Muscle of leg (tissue), 11 donors: ENCODE data around the gene PLXNA4. TPM values are rescaled to one million over a fixed set of nuclear protein-coding genes. Genes with fewer than 3 reads are reported as not detected.
"Not testable (repeated sequence)": the region's sequence is repeated elsewhere in the genome, so short reads cannot be mapped to it uniquely, and the experiment has no call there.

ENCODE experiments used
- DNase-seq: peaks from one replicate; pipeline ENCODE4 v3.0.0; 2013
- H3K27ac ChIP-seq: one replicate; pipeline ENCODE4 v1.5.1; 2013; ENCODE audit warnings: mild to moderate bottlenecking, low read length, control low read depth
- H3K27me3 ChIP-seq: one replicate; pipeline ENCODE4 v1.6.1; 2013; ENCODE audit warnings: low read length; ENCODE audit not compliant: control insufficient read depth, insufficient read depth
- H3K36me3 ChIP-seq: one replicate; pipeline ENCODE4 v1.6.1; 2013; ENCODE audit warnings: low read length; ENCODE audit not compliant: control insufficient read depth, insufficient read depth
- H3K4me1 ChIP-seq: one replicate; pipeline ENCODE4 v1.6.1; 2013; ENCODE audit warnings: low read length; ENCODE audit not compliant: control insufficient read depth, insufficient read depth
- H3K4me3 ChIP-seq: one replicate; pipeline ENCODE4 v1.5.1; 2013; ENCODE audit warnings: low read length, control low read depth
- H3K9me3 ChIP-seq: replicated peaks from 2 replicates; pipeline ENCODE4 v1.6.1; 2013; ENCODE audit warnings: low read depth, low read length; ENCODE audit not compliant: control insufficient read depth
- WGBS: methylation state at CpG from one replicate; pipeline ENCODE4 v1.1.5; 2013; ENCODE audit warnings: missing lambda C conversion rate; ENCODE audit not compliant: insufficient coverage; 5-methylcytosine and 5-hydroxymethylcytosine counted together
- polyA plus RNA-seq, 8 donors: library from polyadenylated mRNA; unstranded; fragments of 120-200 nt; gene quantifications; one replicate each; pipeline versions ENCODE4 v1.2.1 to v1.2.3, GENCODE V29; 2013; ENCODE audit warnings: inconsistent platforms in 1 of 8, low replicate concordance in 1 of 8; ENCODE audit not compliant: insufficient read length in 8 of 8, insufficient read depth in 1 of 8
- total RNA-seq: library from RNA; stranded (reverse); fragments of 120-200 nt; gene quantifications from one replicate; pipeline ENCODE4 v1.2.4, GENCODE V29; 2013

PLXNA4 gene
- total and polyA plus RNA-seq, 9 donors = 1.3 to 3.3 (median 2.1) TPM

DNA sequence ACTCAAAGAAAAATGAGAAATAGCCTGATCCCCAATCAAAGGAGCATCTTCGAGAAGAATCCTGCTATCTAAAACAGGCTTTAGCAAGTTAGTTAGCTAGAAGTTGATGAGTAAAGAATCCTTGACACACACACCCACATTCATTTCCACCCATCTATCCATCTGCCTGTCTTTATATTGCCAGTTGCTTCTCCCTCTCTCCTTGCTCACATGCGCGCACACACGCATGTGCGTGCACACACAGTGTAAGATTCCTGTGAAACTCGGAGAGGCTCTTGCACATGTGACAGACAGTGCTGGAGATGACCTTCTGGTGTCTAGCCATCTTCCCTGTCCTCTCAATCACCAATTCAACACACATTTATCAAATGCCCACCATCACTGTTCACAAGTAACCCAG is 393.3 kb downstream of the PLXNA4 start:
- Histone ChIP-seq H3K27me3 (no peaks in the 10 kb centered on the region), H3K4me3 (no peak overlapping the region), H3K27ac (no peak overlapping the region), H3K36me3 (no peaks in the 10 kb centered on the region), H3K4me1 (no peaks in the 10 kb centered on the region), H3K9me3 (peaks cover 8% of the 10 kb centered on the region)
- no peak for DNase-seq
- WGBS = 96% methylated on average over 5 of the region's 6 CpGs

DNA sequence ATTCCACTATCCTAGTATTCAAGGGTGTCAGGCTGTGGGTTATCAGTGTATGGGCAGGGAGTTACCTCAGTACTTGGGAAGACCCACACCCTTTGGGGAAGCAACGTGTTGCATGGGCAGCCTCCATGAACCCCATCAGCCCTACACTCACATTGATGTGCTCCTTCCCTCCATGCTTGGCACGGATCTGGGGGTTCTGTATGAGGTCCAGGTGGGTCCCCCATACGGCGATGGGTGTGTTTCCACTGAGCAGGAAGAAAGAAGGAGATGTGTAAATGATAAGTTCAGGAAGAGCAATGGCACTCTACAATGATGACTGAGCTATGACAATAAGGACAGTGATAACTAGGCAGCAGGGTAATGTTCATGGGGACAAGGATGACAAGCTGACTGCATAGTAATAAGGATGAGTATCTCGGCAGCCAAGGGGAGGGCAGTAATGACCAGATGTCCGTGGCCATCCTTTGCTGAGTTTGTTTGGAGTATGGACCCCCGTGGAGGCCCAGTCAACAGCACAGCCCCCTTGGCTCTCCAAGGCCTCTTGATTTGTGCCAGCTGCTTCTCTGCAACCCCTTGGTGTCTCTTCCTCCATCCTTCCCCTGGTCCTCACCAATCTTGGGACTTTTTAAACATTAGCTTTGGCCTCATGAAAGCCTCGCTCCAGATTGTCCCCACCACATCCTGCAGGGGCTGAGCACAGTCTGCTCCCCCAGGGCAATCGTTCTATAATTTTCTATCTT is 394.2 kb downstream of the PLXNA4 start:
- H3K9me3 ChIP-seq = peaks cover 4% of the 10 kb centered on the region
- H3K27ac ChIP-seq = no peak overlapping the region
- 87% methylated on average over 6 of the region's 9 CpGs for WGBS
- no peak overlapping the region for H3K4me3 ChIP-seq
- no peaks in the 10 kb centered on the region for H3K27me3 ChIP-seq
- no peak for DNase-seq
- no peaks in the 10 kb centered on the region for H3K36me3 ChIP-seq
- H3K4me1 ChIP-seq = no peaks in the 10 kb centered on the region

DNA sequence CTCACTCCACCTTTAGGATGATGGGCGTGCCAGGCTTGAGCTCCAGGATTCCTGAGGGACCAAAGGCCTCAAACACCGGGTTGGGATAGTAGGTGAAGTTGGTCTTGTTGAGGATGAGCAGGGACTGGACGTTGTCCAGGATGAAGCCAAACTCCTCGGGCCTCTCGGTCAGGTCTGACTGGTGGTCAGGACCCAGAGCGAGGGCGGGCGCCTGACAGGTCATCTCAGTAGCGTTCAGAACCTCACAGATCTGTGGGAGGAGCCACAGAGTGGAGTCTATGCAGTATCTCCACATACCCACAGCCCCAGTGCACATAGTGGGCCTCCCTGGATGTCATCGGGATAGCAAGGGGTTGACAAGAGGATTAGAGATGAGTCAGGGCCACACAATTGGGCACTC is 394.9 kb downstream of the PLXNA4 start:
- 100% methylated on average over 1 of the region's 10 CpGs for WGBS
- Histone ChIP-seq H3K36me3 (no peaks in the 10 kb centered on the region), H3K4me1 (no peaks in the 10 kb centered on the region), H3K9me3 (no peaks in the 10 kb centered on the region), H3K27ac (no peak overlapping the region), H3K4me3 (no peak overlapping the region), H3K27me3 (no peaks in the 10 kb centered on the region)
- no peak for DNase-seq

DNA sequence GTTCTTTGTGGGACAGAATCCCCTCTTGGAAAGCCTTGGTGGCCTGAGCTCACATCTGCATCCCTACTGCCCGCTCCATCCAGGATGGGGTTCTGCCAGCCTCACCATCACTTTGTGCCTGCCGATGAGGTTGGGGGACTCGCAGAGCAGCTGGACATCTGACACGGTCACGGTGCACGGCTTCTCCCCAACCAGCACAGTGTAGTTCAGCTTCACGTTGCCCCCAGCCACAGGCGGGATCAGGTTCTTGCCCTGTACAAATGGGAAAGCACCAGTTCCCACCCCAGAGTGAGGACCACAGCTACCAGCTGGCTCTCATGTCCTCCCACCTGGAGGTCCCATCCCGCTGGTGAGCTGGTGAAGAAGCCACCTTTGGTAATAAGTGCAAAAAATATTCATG is 395.8 kb downstream of the PLXNA4 start:
- H3K27ac ChIP-seq = no peak overlapping the region
- H3K36me3 ChIP-seq = no peaks in the 10 kb centered on the region
- no peaks in the 10 kb centered on the region for H3K27me3 ChIP-seq
- H3K9me3 ChIP-seq = no peaks in the 10 kb centered on the region
- DNase-seq = no peak
- H3K4me3 ChIP-seq = no peak overlapping the region
- WGBS = 81% methylated on average over 8 of the region's 9 CpGs
- H3K4me1 ChIP-seq = no peaks in the 10 kb centered on the region

DNA sequence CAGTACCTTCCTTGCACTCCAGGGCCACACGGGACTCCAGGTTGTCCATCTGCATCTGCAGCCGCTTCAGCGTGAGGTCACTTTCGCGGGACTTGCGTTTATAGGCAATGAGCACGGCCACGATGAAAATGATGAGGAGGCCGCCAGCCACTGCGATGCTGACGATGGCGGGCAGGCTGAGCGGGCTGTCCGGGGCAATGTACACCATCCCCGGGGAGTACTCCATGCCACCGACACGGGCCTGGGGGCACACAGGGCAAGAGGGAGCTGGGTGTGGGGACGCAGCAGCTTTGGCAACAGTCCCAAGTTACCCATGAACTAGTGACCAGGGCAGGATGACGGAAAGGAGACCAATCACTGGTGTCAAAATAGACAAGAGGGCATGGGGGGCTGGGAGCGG is 396.6 kb downstream of the PLXNA4 start:
- Histone ChIP-seq H3K9me3 (no peaks in the 10 kb centered on the region), H3K36me3 (no peaks in the 10 kb centered on the region), H3K27ac (no peak overlapping the region), H3K4me3 (no peak overlapping the region), H3K4me1 (no peaks in the 10 kb centered on the region), H3K27me3 (no peaks in the 10 kb centered on the region)
- DNase-seq = no peak
- 89% methylated on average over 18 of the region's 20 CpGs for WGBS

DNA sequence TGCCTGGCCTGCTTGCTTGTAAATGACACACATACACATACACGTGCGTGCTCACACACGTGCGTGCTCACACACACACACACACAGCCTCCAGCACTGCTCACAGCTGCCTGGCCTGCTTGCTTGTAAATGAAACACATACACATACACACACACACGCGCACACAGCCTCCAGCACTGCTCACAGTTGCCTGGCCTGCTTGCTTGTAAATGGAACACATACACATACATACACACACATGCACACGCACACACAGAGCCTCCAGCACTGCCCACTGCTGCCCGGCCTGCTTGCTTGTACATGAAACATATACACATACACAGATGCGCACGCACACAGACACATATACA is 397.2 kb downstream of the PLXNA4 start:
- Histone ChIP-seq H3K27ac (no peak overlapping the region), H3K4me1 (no peaks in the 10 kb centered on the region), H3K4me3 (no peak overlapping the region), H3K9me3 (no peaks in the 10 kb centered on the region), H3K27me3 (no peaks in the 10 kb centered on the region), H3K36me3 (no peaks in the 10 kb centered on the region)
- DNase-seq = peak; percentile 5
- WGBS = 68% methylated on average over 4 of the region's 10 CpGs

DNA sequence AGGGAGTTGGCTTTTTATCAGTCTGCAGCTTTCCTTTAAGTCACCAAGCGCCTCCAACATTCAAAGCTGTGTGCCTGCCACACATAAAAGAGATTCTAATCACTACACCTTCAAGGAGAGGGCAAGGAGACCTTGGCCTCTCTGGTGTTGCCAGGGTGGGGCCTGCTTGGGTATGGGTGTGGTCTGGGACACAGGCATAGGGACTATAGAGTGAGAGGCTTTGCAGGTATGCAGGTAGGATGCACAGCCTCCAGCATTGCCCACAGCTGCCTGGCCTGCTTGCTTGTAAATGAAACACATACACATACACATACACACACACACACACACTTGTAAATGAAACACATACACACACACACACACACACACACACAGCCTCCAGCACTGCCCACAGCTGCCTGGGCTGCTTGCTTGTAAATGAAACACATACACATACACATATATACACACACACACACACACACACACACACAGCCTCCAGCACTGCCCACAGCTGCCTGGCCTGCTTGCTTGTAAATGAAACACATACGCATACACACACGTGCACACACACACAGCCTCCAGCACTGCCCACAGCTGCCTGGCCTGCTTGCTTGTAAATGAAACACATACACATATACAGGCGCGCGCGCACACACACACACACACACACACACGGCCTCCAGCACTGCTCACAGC is 397.7 kb downstream of the PLXNA4 start:
- not testable (repeated sequence) for H3K27me3 ChIP-seq, H3K4me1 ChIP-seq, DNase-seq, H3K9me3 ChIP-seq, H3K27ac ChIP-seq, H3K4me3 ChIP-seq, H3K36me3 ChIP-seq
- 50% methylated on average over 7 of the region's 8 CpGs for WGBS

DNA sequence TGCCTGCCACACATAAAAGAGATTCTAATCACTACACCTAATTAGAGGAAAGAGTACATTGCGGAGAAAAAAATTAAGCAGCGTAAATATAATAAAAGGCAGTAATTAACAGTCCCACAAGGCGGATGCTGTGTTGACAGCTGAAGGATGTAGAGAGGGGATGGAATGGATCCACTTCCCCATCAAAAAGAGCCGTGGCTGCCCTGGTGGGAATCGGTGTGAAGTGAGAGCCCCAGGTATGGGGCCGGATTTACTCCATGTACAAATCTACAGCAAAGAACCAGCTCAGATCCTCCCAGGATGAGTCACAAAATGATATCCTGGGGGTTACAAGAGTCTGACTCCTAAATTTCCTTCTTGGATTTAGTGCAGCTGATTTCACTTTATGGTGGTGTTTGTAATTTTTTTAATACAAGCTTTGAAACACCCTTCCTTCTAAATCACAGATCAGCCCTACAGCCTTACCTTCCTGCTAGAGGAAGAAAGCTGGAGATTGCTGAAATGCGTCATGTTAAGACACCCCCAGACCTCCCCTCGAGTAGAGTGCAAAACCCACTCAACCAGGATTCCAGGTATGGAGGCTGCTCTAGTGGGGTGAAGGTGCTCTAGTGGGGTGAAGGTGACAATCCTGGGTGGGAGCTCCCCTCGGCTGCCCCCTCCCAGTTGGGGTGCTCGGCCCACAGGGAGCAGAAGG is 398.4 kb downstream of the PLXNA4 start:
- H3K4me1 ChIP-seq = no peaks in the 10 kb centered on the region
- no peak for DNase-seq
- no peaks in the 10 kb centered on the region for H3K36me3 ChIP-seq
- no CpG with 5 or more reads among the region's 10 CpGs for WGBS
- no peaks in the 10 kb centered on the region for H3K27me3 ChIP-seq
- H3K9me3 ChIP-seq = no peaks in the 10 kb centered on the region
- H3K27ac ChIP-seq = no peak overlapping the region
- H3K4me3 ChIP-seq = no peak overlapping the region

DNA sequence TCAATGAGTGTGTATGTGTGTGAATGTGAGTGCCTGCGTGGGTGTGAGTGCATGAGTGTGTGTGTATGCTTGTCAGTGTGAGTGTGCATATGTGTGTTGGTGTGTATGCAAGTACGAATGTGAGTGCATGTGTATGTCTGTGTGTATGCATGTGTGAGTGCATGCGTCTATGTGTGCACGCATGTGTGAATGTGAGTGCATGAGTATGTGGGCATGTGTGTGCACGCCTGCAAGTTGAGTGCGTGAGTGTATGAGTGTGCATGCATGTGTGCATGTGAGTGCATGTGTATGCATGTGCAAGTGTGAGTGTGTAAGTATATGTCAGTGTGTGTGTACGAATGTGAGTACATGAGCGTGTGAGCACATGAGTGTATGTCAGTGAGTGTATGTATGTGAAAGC is 399.6 kb downstream of the PLXNA4 start:
- H3K4me3 ChIP-seq = no peak overlapping the region
- WGBS = 87% methylated on average over 8 of the region's 8 CpGs
- no peak for DNase-seq
- no peaks in the 10 kb centered on the region for H3K36me3 ChIP-seq
- H3K9me3 ChIP-seq = no peaks in the 10 kb centered on the region
- no peaks in the 10 kb centered on the region for H3K27me3 ChIP-seq
- H3K4me1 ChIP-seq = no peaks in the 10 kb centered on the region
- no peak overlapping the region for H3K27ac ChIP-seq

DNA sequence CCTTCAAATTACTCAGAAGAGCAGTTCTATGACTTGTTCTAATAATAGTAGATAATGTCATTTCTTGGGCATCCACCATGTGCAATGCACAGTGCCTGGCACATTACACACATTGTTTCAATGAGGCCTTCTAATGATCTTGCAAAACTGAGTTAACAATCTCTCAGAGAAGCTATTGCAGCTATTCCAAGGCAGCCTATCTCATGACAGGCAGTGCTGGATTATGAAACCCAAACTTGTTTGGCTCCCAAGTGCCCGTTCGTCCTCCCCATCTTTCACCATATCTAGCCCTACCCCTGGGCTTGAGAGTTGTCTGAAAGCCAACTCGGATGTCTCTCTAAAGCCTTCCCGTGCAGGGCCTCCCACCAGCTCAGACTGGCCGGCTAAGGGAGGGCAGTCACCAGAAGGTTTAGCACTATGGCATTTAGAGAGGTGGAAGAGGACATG is 405.1 kb downstream of the PLXNA4 start:
- H3K27ac ChIP-seq = no peak overlapping the region
- WGBS = 40% methylated on average over 5 of the region's 5 CpGs
- H3K4me1 ChIP-seq = peaks cover 3% of the 10 kb centered on the region
- H3K27me3 ChIP-seq = no peaks in the 10 kb centered on the region
- peak; percentile 34 for DNase-seq
- H3K9me3 ChIP-seq = no peaks in the 10 kb centered on the region
- H3K36me3 ChIP-seq = no peaks in the 10 kb centered on the region
- no peak overlapping the region for H3K4me3 ChIP-seq
